ENCODE results near the gene CALN1.
"Not testable (repeated sequence)": the region's sequence is repeated elsewhere in the genome, so short reads cannot be mapped to it uniquely, and the experiment has no call there.

DNA sequence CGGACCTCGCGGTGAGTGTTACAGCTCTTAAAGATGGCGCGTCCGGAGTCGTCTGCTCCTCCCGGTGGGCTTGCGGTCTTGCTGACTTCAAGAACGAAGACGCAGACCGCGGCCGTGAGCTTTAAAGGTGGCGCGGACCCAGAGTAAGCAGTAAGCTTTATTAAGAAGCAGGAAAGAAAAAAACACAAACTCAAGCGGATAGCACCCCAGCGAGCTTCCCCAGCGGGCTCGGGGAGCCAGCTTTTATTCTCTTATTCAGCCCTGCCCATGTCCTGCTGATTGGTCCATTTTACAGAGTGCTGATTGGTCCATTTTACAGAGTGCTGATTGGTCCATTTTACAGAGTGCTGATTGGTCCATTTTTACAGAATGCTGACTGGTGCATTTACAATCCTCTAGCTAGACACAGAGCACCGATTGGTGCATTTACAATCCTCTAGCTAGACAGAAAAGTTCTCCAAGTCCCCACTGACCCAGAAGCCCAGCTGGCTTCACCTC is at the start of gene CALN1:
- TF ChIP-seq FOSL1 (IDR thresholded peaks at IDR 0.05; ENCODE audit: insufficient read depth, low read depth, low read length); RNF2 (IDR thresholded peaks at IDR 0.05; ENCODE audit: borderline replicate concordance, low read depth, low read length, missing control alignments, poor library complexity, severe bottlenecking); SRF (IDR thresholded peaks at IDR 0.05; ENCODE audit: low read depth, low read length); CREB1 (IDR thresholded peaks at IDR 0.05); JUND (IDR thresholded peaks at IDR 0.05; ENCODE audit: low read length); RXRA (IDR thresholded peaks at IDR 0.05; ENCODE audit: insufficient read depth, low read depth, low read length); CEBPB (IDR thresholded peaks at IDR 0.05; ENCODE audit: low read depth, low read length); GTF2F1 (IDR thresholded peaks at IDR 0.05; ENCODE audit: borderline replicate concordance, low read depth, low read length); CHD2 (IDR thresholded peaks at IDR 0.05; ENCODE audit: low read length); GABPA (IDR thresholded peaks at IDR 0.05; ENCODE audit: borderline replicate concordance, insufficient read depth, low read length); POLR2A (IDR thresholded peaks at IDR 0.05; ENCODE audit: control extremely low read depth in 1 of 2, low read depth in 2 of 2, low read length in 2 of 2): not testable (repeated sequence)
- TF ChIP-seq, protein P1, sequence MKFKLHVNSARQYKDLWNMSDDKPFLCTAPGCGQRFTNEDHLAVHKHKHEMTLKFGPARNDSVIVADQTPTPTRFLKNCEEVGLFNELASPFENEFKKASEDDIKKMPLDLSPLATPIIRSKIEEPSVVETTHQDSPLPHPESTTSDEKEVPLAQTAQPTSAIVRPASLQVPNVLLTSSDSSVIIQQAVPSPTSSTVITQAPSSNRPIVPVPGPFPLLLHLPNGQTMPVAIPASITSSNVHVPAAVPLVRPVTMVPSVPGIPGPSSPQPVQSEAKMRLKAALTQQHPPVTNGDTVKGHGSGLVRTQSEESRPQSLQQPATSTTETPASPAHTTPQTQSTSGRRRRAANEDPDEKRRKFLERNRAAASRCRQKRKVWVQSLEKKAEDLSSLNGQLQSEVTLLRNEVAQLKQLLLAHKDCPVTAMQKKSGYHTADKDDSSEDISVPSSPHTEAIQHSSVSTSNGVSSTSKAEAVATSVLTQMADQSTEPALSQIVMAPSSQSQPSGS (IDR thresholded peaks at IDR 0.05; ENCODE audit: low read length) = not testable (repeated sequence)
- TF ChIP-seq, protein P2, sequence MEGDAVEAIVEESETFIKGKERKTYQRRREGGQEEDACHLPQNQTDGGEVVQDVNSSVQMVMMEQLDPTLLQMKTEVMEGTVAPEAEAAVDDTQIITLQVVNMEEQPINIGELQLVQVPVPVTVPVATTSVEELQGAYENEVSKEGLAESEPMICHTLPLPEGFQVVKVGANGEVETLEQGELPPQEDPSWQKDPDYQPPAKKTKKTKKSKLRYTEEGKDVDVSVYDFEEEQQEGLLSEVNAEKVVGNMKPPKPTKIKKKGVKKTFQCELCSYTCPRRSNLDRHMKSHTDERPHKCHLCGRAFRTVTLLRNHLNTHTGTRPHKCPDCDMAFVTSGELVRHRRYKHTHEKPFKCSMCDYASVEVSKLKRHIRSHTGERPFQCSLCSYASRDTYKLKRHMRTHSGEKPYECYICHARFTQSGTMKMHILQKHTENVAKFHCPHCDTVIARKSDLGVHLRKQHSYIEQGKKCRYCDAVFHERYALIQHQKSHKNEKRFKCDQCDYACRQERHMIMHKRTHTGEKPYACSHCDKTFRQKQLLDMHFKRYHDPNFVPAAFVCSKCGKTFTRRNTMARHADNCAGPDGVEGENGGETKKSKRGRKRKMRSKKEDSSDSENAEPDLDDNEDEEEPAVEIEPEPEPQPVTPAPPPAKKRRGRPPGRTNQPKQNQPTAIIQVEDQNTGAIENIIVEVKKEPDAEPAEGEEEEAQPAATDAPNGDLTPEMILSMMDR (IDR thresholded peaks at IDR 0.05; ENCODE audit: control extremely low read depth in 1 of 3, insufficient read depth in 1 of 3, low read depth in 1 of 3, low read length in 3 of 3) = not testable (repeated sequence)
- TF ChIP-seq, protein P3, sequence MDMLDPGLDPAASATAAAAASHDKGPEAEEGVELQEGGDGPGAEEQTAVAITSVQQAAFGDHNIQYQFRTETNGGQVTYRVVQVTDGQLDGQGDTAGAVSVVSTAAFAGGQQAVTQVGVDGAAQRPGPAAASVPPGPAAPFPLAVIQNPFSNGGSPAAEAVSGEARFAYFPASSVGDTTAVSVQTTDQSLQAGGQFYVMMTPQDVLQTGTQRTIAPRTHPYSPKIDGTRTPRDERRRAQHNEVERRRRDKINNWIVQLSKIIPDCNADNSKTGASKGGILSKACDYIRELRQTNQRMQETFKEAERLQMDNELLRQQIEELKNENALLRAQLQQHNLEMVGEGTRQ (IDR thresholded peaks at IDR 0.05; ENCODE audit: low read length) = not testable (repeated sequence)

Data from H1 (cell line).